Stimulated activated effector memory CD8-positive, alpha-beta T cell treated with anti-CD3 and anti-CD28 coated beads, Interleukin-12 subunit alpha, Interleukin-12 subunit beta, amount 100 ng/mL, for 72 hours (primary cell): ENCODE results near the gene TMEM38A.

ENCODE experiments used
- ATAC-seq: fragments of 150-1000 bp; cut with Tn5 transposase; 2 replicates; pipeline ENCODE4 v1.10.0; 2021
- DNase-seq, 2 donors: peaks; one replicate each; pipeline ENCODE4 v3.0.0; 2021 to 2022; ENCODE audit warnings: low spot score in 2 of 2
- H3K27ac Mint-ChIP-seq: one replicate; pipeline ENCODE4 v1.8.0; 2022; ENCODE audit warnings: mild to moderate bottlenecking, mixed read lengths
- H3K36me3 Mint-ChIP-seq: one replicate; pipeline ENCODE4 v1.8.0; 2022; ENCODE audit warnings: mild to moderate bottlenecking, mixed read lengths
- H3K4me1 Mint-ChIP-seq: one replicate; pipeline ENCODE4 v1.8.0; 2022; ENCODE audit warnings: mixed read lengths
- H3K4me3 Mint-ChIP-seq: one replicate; pipeline ENCODE4 v1.8.0; 2022; ENCODE audit warnings: mild to moderate bottlenecking, mixed read lengths
- H3K9me3 Mint-ChIP-seq: one replicate; pipeline ENCODE4 v1.8.0; 2022; ENCODE audit warnings: mixed read lengths

The TMEM38A gene

GRCh38 chr19:16660763-16661479 lies at the start of gene TMEM38A:
TSS of gene TMEM38A (plus strand) at chr19:16661139. CDS start at chr19:16661218, 79 bp downstream.
- no peaks in the 10 kb centered on the region for H3K9me3 Mint-ChIP-seq
- peak within 1 kb of the TSS; percentile 95 for H3K27ac Mint-ChIP-seq
- peak within 1 kb of the TSS; percentile 91 for H3K4me3 Mint-ChIP-seq
- peaks cover 30% of the 10 kb centered on the region for H3K4me1 Mint-ChIP-seq
- DNase-seq (peak; percentile 42 to 73), ATAC-seq (peak; percentile 8)
- H3K36me3 Mint-ChIP-seq: peaks cover 44% of the 10 kb centered on the region

- Mint-ChIP-seq H3K9me3 (no peaks in the 10 kb centered on the region), H3K36me3 (no peaks in the 10 kb centered on the region), H3K27ac (no peak overlapping the region), H3K4me1 (peaks cover 65% of the 10 kb centered on the region), H3K4me3 (no peak overlapping the region)
- ATAC-seq: no peak
- DNase-seq: no peak
Measured at GRCh38 chr19:16612636-16613035, 48.3 kb upstream of the TMEM38A start.

- DNase-seq (no peak), ATAC-seq (no peak)
- no peak overlapping the region for H3K27ac Mint-ChIP-seq
- no peak overlapping the region for H3K4me3 Mint-ChIP-seq
- peaks cover 65% of the 10 kb centered on the region for H3K4me1 Mint-ChIP-seq
- no peaks in the 10 kb centered on the region for H3K9me3 Mint-ChIP-seq
- H3K36me3 Mint-ChIP-seq: no peaks in the 10 kb centered on the region
Measured at GRCh38 chr19:16613841-16614240, 47.1 kb upstream of the TMEM38A start.

- Mint-ChIP-seq H3K36me3 (no peaks in the 10 kb centered on the region), H3K4me3 (no peak overlapping the region), H3K27ac (peak overlapping the region; percentile 61), H3K9me3 (no peaks in the 10 kb centered on the region), H3K4me1 (peaks cover 76% of the 10 kb centered on the region)
- DNase-seq: no peak
- ATAC-seq: no peak
Measured at GRCh38 chr19:16614941-16615340, 46.0 kb upstream of the TMEM38A start.

- no peaks in the 10 kb centered on the region for H3K9me3 Mint-ChIP-seq
- DNase-seq: no peak
- ATAC-seq: peak; percentile 47
- peaks cover 80% of the 10 kb centered on the region for H3K4me1 Mint-ChIP-seq
- peak overlapping the region; percentile 61 for H3K27ac Mint-ChIP-seq
- no peak overlapping the region for H3K4me3 Mint-ChIP-seq
- no peaks in the 10 kb centered on the region for H3K36me3 Mint-ChIP-seq
Measured at GRCh38 chr19:16615808-16616207, 45.1 kb upstream of the TMEM38A start.

GRCh38 chr19:16618248-16618647 lies 42.7 kb upstream of the TMEM38A start:
- no peak overlapping the region for H3K4me3 Mint-ChIP-seq
- H3K9me3 Mint-ChIP-seq: no peaks in the 10 kb centered on the region
- H3K27ac Mint-ChIP-seq: peak overlapping the region; percentile 78
- DNase-seq (no peak), ATAC-seq (no peak)
- H3K36me3 Mint-ChIP-seq: peaks cover 9% of the 10 kb centered on the region
- H3K4me1 Mint-ChIP-seq: peaks cover 87% of the 10 kb centered on the region

GRCh38 chr19:16619457-16619856 lies 41.5 kb upstream of the TMEM38A start:
- Mint-ChIP-seq H3K4me3 (no peak overlapping the region), H3K27ac (peak overlapping the region; percentile 78), H3K36me3 (peaks cover 19% of the 10 kb centered on the region), H3K4me1 (peaks cover 94% of the 10 kb centered on the region), H3K9me3 (no peaks in the 10 kb centered on the region)
- DNase-seq (no peak), ATAC-seq (peak; percentile 22)

GRCh38 chr19:16620018-16620417 lies 40.9 kb upstream of the TMEM38A start:
- no peak for ATAC-seq
- Mint-ChIP-seq H3K4me1 (peaks cover 89% of the 10 kb centered on the region), H3K4me3 (no peak overlapping the region), H3K27ac (peak overlapping the region; percentile 78), H3K36me3 (peaks cover 25% of the 10 kb centered on the region), H3K9me3 (no peaks in the 10 kb centered on the region)
- no peak for DNase-seq

GRCh38 chr19:16620584-16620983 lies 40.4 kb upstream of the TMEM38A start:
- H3K9me3 Mint-ChIP-seq: no peaks in the 10 kb centered on the region
- H3K36me3 Mint-ChIP-seq: peaks cover 30% of the 10 kb centered on the region
- no peak for ATAC-seq
- H3K4me1 Mint-ChIP-seq: peaks cover 89% of the 10 kb centered on the region
- DNase-seq: no peak
- no peak overlapping the region for H3K27ac Mint-ChIP-seq
- H3K4me3 Mint-ChIP-seq: no peak overlapping the region

GRCh38 chr19:16621165-16621800 lies 39.7 kb upstream of the TMEM38A start:
- Mint-ChIP-seq H3K36me3 (peaks cover 37% of the 10 kb centered on the region), H3K27ac (peak overlapping the region; percentile 11), H3K4me1 (peaks cover 89% of the 10 kb centered on the region), H3K4me3 (no peak overlapping the region), H3K9me3 (no peaks in the 10 kb centered on the region)
- ATAC-seq (no peak), DNase-seq (no peak)

- H3K4me3 Mint-ChIP-seq: no peak overlapping the region
- DNase-seq (no peak), ATAC-seq (no peak)
- no peak overlapping the region for H3K27ac Mint-ChIP-seq
- peaks cover 51% of the 10 kb centered on the region for H3K36me3 Mint-ChIP-seq
- no peaks in the 10 kb centered on the region for H3K9me3 Mint-ChIP-seq
- peaks cover 82% of the 10 kb centered on the region for H3K4me1 Mint-ChIP-seq
Measured at GRCh38 chr19:16623066-16623465, 37.9 kb upstream of the TMEM38A start.

- H3K36me3 Mint-ChIP-seq: peaks cover 56% of the 10 kb centered on the region
- H3K4me1 Mint-ChIP-seq: peaks cover 77% of the 10 kb centered on the region
- H3K4me3 Mint-ChIP-seq: no peak overlapping the region
- ATAC-seq (no peak), DNase-seq (no peak)
- no peak overlapping the region for H3K27ac Mint-ChIP-seq
- no peaks in the 10 kb centered on the region for H3K9me3 Mint-ChIP-seq
Measured at GRCh38 chr19:16623576-16623975, 37.4 kb upstream of the TMEM38A start.

GRCh38 chr19:16624236-16624635 lies 36.7 kb upstream of the TMEM38A start:
- H3K4me1 Mint-ChIP-seq: peaks cover 74% of the 10 kb centered on the region
- DNase-seq: no peak
- no peak overlapping the region for H3K4me3 Mint-ChIP-seq
- peaks cover 63% of the 10 kb centered on the region for H3K36me3 Mint-ChIP-seq
- H3K9me3 Mint-ChIP-seq: no peaks in the 10 kb centered on the region
- H3K27ac Mint-ChIP-seq: peak overlapping the region; percentile 96
- no peak for ATAC-seq

GRCh38 chr19:16625163-16625958 lies 35.6 kb upstream of the TMEM38A start:
- H3K9me3 Mint-ChIP-seq: no peaks in the 10 kb centered on the region
- peak overlapping the region; percentile 95 for H3K4me3 Mint-ChIP-seq
- H3K36me3 Mint-ChIP-seq: peaks cover 67% of the 10 kb centered on the region
- H3K27ac Mint-ChIP-seq: peak overlapping the region; percentile 96
- peaks cover 63% of the 10 kb centered on the region for H3K4me1 Mint-ChIP-seq
- DNase-seq (no peak), ATAC-seq (no peak)

GRCh38 chr19:16626796-16627192 lies 34.1 kb upstream of the TMEM38A start:
- Mint-ChIP-seq H3K4me1 (peaks cover 49% of the 10 kb centered on the region), H3K36me3 (peaks cover 78% of the 10 kb centered on the region), H3K4me3 (peak overlapping the region; percentile 95), H3K27ac (peak overlapping the region; percentile 96), H3K9me3 (no peaks in the 10 kb centered on the region)
- ATAC-seq (no peak), DNase-seq (peak in 1 of 2 donors; percentile 55)
